ENCODE data around the gene MOB3A. TPM values are rescaled to one million over a fixed set of nuclear protein-coding genes. Genes with fewer than 3 reads are reported as not detected.

MOB3A gene
- total and polyA plus RNA-seq, 2 donors (not counting 1 experiment from before 2014, with no cell fraction given), result 17.2 to 34.8 TPM

DNA sequence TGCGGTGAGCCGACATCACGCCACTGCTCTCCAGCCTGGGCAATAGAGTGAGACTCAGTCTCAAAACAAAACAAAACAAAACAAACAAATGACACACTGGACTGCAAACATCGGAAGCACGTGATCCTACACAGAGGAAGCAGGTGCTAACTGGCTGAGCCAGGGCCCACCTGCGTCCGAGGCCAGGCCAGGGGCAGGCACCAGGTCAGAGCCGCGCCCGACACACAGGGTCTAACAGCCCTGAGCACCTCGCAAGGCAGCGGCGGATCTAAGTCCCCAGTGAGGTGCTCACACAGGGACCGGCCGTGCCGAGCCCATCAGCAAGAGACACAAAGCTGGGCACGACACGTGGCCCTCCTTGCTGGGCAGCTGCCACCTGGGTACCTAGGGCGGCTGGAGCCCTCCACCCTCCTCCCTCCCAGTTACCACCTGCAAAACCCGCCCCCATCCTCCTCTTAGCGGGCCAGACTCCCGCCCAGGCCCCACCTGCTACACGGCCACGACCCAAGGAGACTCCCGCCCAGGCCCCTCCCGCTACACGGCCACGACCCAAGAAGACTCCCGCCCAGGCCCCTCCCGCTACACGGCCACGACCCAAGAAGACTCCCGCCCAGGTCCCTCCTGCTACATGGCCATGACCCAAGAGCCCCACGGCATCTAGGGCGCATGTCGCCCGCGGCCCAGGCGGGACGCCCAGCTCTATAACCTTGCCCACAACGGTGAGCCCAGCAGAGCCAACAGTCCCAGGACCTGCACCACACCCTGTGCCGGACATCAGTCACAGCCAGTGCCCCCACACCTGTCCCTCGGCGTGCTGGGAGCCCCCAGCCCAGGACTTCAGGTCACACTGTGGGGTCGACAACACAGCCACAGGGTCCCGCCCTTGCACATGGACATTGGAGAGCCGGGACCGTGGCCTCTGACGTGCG lies 39.6 kb upstream of the MOB3A start:
- H3K9me3 ChIP-seq (ENCODE audit: control insufficient read depth, insufficient read depth, low read depth, low read length), result no peaks in the 10 kb centered on the region
- no peaks in the 10 kb centered on the region for H3K27me3 ChIP-seq (ENCODE audit: control insufficient read depth, insufficient read depth, low read length)
- no peaks in the 10 kb centered on the region for H4K20me1 ChIP-seq (ENCODE audit: control insufficient read depth, extremely low read depth, insufficient read depth, low read length)
- TF ChIP-seq, protein P1, sequence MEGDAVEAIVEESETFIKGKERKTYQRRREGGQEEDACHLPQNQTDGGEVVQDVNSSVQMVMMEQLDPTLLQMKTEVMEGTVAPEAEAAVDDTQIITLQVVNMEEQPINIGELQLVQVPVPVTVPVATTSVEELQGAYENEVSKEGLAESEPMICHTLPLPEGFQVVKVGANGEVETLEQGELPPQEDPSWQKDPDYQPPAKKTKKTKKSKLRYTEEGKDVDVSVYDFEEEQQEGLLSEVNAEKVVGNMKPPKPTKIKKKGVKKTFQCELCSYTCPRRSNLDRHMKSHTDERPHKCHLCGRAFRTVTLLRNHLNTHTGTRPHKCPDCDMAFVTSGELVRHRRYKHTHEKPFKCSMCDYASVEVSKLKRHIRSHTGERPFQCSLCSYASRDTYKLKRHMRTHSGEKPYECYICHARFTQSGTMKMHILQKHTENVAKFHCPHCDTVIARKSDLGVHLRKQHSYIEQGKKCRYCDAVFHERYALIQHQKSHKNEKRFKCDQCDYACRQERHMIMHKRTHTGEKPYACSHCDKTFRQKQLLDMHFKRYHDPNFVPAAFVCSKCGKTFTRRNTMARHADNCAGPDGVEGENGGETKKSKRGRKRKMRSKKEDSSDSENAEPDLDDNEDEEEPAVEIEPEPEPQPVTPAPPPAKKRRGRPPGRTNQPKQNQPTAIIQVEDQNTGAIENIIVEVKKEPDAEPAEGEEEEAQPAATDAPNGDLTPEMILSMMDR (conservative IDR thresholded peaks at IDR 0.05 in 1 of 2, IDR thresholded peaks at IDR 0.05 in 1 of 2; ENCODE audit: low read depth in 1 of 2, low read length in 2 of 2), result no peak
- TF ChIP-seq EZH2 (IDR thresholded peaks at IDR 0.05; ENCODE audit: low read length, missing control alignments), result no peak
- peaks cover 36% of the 10 kb centered on the region for H3K36me3 ChIP-seq (ENCODE audit: control insufficient read depth, insufficient read depth, low read length)
- no peak overlapping the region for H3K9ac ChIP-seq (ENCODE audit: insufficient read depth, low read length)
- no peaks in the 10 kb centered on the region for H3K4me1 ChIP-seq (ENCODE audit: control insufficient read depth, extremely low read depth, insufficient read depth, low read length)
- no peak overlapping the region for H3K4me2 ChIP-seq (ENCODE audit: extremely low read depth, insufficient read depth, low read length)
- no peak for DNase-seq (ENCODE audit: low read depth in 2 of 2)
- no peak overlapping the region for H3K4me3 ChIP-seq (replicated peaks in 1 of 4; ENCODE audit: control extremely low read depth in 1 of 4, insufficient read depth in 1 of 4, low read depth in 3 of 4, low read length in 4 of 4)
- no peak overlapping the region for H3K27ac ChIP-seq (ENCODE audit: insufficient read depth, low read length)
- peaks cover 45% of the 10 kb centered on the region for H3K79me2 ChIP-seq (ENCODE audit: control insufficient read depth, insufficient read depth, low read length)
- H2AFZ ChIP-seq (ENCODE audit: low read length), result no peak overlapping the region

GRCh38 chr19:2132731-2133490 lies 36.8 kb upstream of the MOB3A start:
- H3K79me2 ChIP-seq (ENCODE audit: control insufficient read depth, insufficient read depth, low read length), result peaks cover 33% of the 10 kb centered on the region
- no peak overlapping the region for H3K9ac ChIP-seq (ENCODE audit: insufficient read depth, low read length)
- no peaks in the 10 kb centered on the region for H3K27me3 ChIP-seq (ENCODE audit: control insufficient read depth, insufficient read depth, low read length)
- H4K20me1 ChIP-seq (ENCODE audit: control insufficient read depth, extremely low read depth, insufficient read depth, low read length), result no peaks in the 10 kb centered on the region
- TF ChIP-seq EZH2 (IDR thresholded peaks at IDR 0.05; ENCODE audit: low read length, missing control alignments), result no peak
- TF ChIP-seq, protein P1 (conservative IDR thresholded peaks at IDR 0.05 in 1 of 2, IDR thresholded peaks at IDR 0.05 in 1 of 2; ENCODE audit: low read depth in 1 of 2, low read length in 2 of 2), result no peak
- H3K36me3 ChIP-seq (ENCODE audit: control insufficient read depth, insufficient read depth, low read length), result peaks cover 35% of the 10 kb centered on the region
- H3K27ac ChIP-seq (ENCODE audit: insufficient read depth, low read length), result no peak overlapping the region
- no peak overlapping the region for H2AFZ ChIP-seq (ENCODE audit: low read length)
- no peaks in the 10 kb centered on the region for H3K9me3 ChIP-seq (ENCODE audit: control insufficient read depth, insufficient read depth, low read depth, low read length)
- no peaks in the 10 kb centered on the region for H3K4me1 ChIP-seq (ENCODE audit: control insufficient read depth, extremely low read depth, insufficient read depth, low read length)
- H3K4me3 ChIP-seq (replicated peaks in 1 of 4; ENCODE audit: control extremely low read depth in 1 of 4, insufficient read depth in 1 of 4, low read depth in 3 of 4, low read length in 4 of 4), result no peak overlapping the region
- H3K4me2 ChIP-seq (ENCODE audit: extremely low read depth, insufficient read depth, low read length), result no peak overlapping the region
- DNase-seq (ENCODE audit: low read depth in 2 of 2), result no peak

- H3K36me3 ChIP-seq (ENCODE audit: control insufficient read depth, insufficient read depth, low read length), result peaks cover 33% of the 10 kb centered on the region
- H3K79me2 ChIP-seq (ENCODE audit: control insufficient read depth, insufficient read depth, low read length), result peaks cover 33% of the 10 kb centered on the region
Observed at GRCh38 chr19:2132191-2132590, 36.1 kb upstream of the MOB3A start.

More at GRCh38 chr19:2132191-2132590, 36.1 kb upstream of the MOB3A start:
- H3K4me1 ChIP-seq (ENCODE audit: control insufficient read depth, extremely low read depth, insufficient read depth, low read length), result no peaks in the 10 kb centered on the region
- no peaks in the 10 kb centered on the region for H4K20me1 ChIP-seq (ENCODE audit: control insufficient read depth, extremely low read depth, insufficient read depth, low read length)
- no peak overlapping the region for H3K4me2 ChIP-seq (ENCODE audit: extremely low read depth, insufficient read depth, low read length)
- no peak overlapping the region for H2AFZ ChIP-seq (ENCODE audit: low read length)
- no peak overlapping the region for H3K4me3 ChIP-seq (replicated peaks in 1 of 4; ENCODE audit: control extremely low read depth in 1 of 4, insufficient read depth in 1 of 4, low read depth in 3 of 4, low read length in 4 of 4)
- DNase-seq (ENCODE audit: low read depth in 2 of 2), result no peak
- TF ChIP-seq EZH2 (IDR thresholded peaks at IDR 0.05; ENCODE audit: low read length, missing control alignments), result no peak
- TF ChIP-seq, protein P1 (conservative IDR thresholded peaks at IDR 0.05 in 1 of 2, IDR thresholded peaks at IDR 0.05 in 1 of 2; ENCODE audit: low read depth in 1 of 2, low read length in 2 of 2), result no peak
- H3K9me3 ChIP-seq (ENCODE audit: control insufficient read depth, insufficient read depth, low read depth, low read length), result no peaks in the 10 kb centered on the region
- H3K9ac ChIP-seq (ENCODE audit: insufficient read depth, low read length), result no peak overlapping the region
- no peaks in the 10 kb centered on the region for H3K27me3 ChIP-seq (ENCODE audit: control insufficient read depth, insufficient read depth, low read length)
- no peak overlapping the region for H3K27ac ChIP-seq (ENCODE audit: insufficient read depth, low read length)
